H9 (cell line): ENCODE data around the gene MRPL52. TPM values are rescaled to one million over a fixed set of nuclear protein-coding genes. Genes with fewer than 3 reads are reported as not detected.

Experiments
- DNase-seq: peaks from one replicate; pipeline ENCODE4 v3.0.0-alpha.2; 2017
- H2AFZ ChIP-seq: one replicate; pipeline ENCODE4 v1.6.1; 2013; ENCODE audit warnings: mild to moderate bottlenecking, low read length, control low read depth, moderate library complexity
- H2AK5ac ChIP-seq: 2 replicates; pipeline ENCODE4 v1.6.1; 2013; ENCODE audit warnings: low read length, control low read depth, mixed read lengths; ENCODE audit not compliant: insufficient read length
- H2BK120ac ChIP-seq: one replicate; pipeline ENCODE4 v1.6.1; 2013; ENCODE audit warnings: low read depth, mild to moderate bottlenecking, low read length, control low read depth, inconsistent platforms; ENCODE audit not compliant: poor library complexity, severe bottlenecking
- H2BK12ac ChIP-seq: 2 replicates; pipeline ENCODE4 v1.6.1; 2013; ENCODE audit warnings: low read length, control low read depth, mixed read lengths, low read depth; ENCODE audit not compliant: insufficient read length
- H2BK15ac ChIP-seq: 2 replicates; pipeline ENCODE4 v1.6.1; 2013; ENCODE audit warnings: low read depth, low read length, control low read depth
- H2BK20ac ChIP-seq: one replicate; pipeline ENCODE4 v1.6.1; 2013; ENCODE audit warnings: low read depth, mild to moderate bottlenecking, low read length, control low read depth, inconsistent platforms; ENCODE audit not compliant: poor library complexity, severe bottlenecking
- H2BK5ac ChIP-seq: 2 replicates; pipeline ENCODE4 v1.6.1; 2013; ENCODE audit warnings: low read length, control low read depth, mixed read lengths; ENCODE audit not compliant: insufficient read length
- H3K14ac ChIP-seq: 2 replicates; pipeline ENCODE4 v1.6.1; 2013; ENCODE audit warnings: low read length, control low read depth; ENCODE audit not compliant: insufficient read depth
- H3K18ac ChIP-seq: 2 replicates; pipeline ENCODE4 v1.6.1; 2013; ENCODE audit warnings: low read depth, mild to moderate bottlenecking, mixed read lengths, low read length, control low read depth; ENCODE audit not compliant: insufficient read length
- H3K23ac ChIP-seq: 2 replicates; pipeline ENCODE4 v1.6.1; 2013; ENCODE audit warnings: low read length, control low read depth, mixed read lengths, low read depth; ENCODE audit not compliant: insufficient read length
- H3K23me2 ChIP-seq: 2 replicates; pipeline ENCODE4 v1.6.1; 2013; ENCODE audit warnings: low read depth, mild to moderate bottlenecking, mixed read lengths, low read length, control low read depth; ENCODE audit not compliant: insufficient read length, poor library complexity, severe bottlenecking
- H3K27ac ChIP-seq: 2 replicates; pipeline ENCODE4 v1.5.1; 2013; ENCODE audit warnings: low read length, control low read depth, mixed read lengths, low read depth; ENCODE audit not compliant: insufficient read length
- H3K27me3 ChIP-seq: 2 replicates; pipeline ENCODE4 v1.6.1; 2013; ENCODE audit warnings: low read length, control low read depth, inconsistent platforms; ENCODE audit not compliant: insufficient read depth
- H3K4ac ChIP-seq: 2 replicates; pipeline ENCODE4 v1.6.1; 2013; ENCODE audit warnings: low read depth, mild to moderate bottlenecking, control low read depth, inconsistent platforms, low read length, moderate library complexity
- H3K4me1 ChIP-seq: 2 replicates; pipeline ENCODE4 v1.6.1; 2013; ENCODE audit warnings: low read length, control low read depth, inconsistent platforms; ENCODE audit not compliant: insufficient read depth
- H3K4me2 ChIP-seq: 2 replicates; pipeline ENCODE4 v1.6.1; 2013; ENCODE audit warnings: low read length, control low read depth, mixed read lengths; ENCODE audit not compliant: insufficient read length, insufficient read depth
- H3K56ac ChIP-seq: 2 replicates; pipeline ENCODE4 v1.6.1; 2013; ENCODE audit warnings: low read depth, mild to moderate bottlenecking, mixed read lengths, low read length, control low read depth; ENCODE audit not compliant: insufficient read length
- H3K79me1 ChIP-seq: 2 replicates; pipeline ENCODE4 v1.6.1; 2013; ENCODE audit warnings: low read depth, mild to moderate bottlenecking, moderate library complexity, low read length, control low read depth, inconsistent platforms; ENCODE audit not compliant: insufficient read depth, poor library complexity, severe bottlenecking
- H3K79me2 ChIP-seq: 2 replicates; pipeline ENCODE4 v1.6.1; 2013; ENCODE audit warnings: low read length, control low read depth, inconsistent platforms; ENCODE audit not compliant: insufficient read depth
- H3K9ac ChIP-seq: 2 replicates; pipeline ENCODE4 v1.6.1; 2013; ENCODE audit warnings: low read length, control low read depth, mixed read lengths; ENCODE audit not compliant: insufficient read length; ENCODE audit errors: extremely low read depth
- H3K9me3 ChIP-seq: one replicate; pipeline ENCODE4 v1.6.1; 2013; ENCODE audit warnings: low read depth, low read length, inconsistent platforms; ENCODE audit not compliant: control insufficient read depth
- H3T11ph ChIP-seq: one replicate; pipeline ENCODE4 v1.6.1; 2013; ENCODE audit warnings: mild to moderate bottlenecking, low read length, control low read depth, inconsistent platforms
- H4K20me1 ChIP-seq: one replicate; pipeline ENCODE4 v1.6.1; 2013; ENCODE audit not compliant: control insufficient read depth, insufficient read length, insufficient read depth
- H4K5ac ChIP-seq: 2 replicates; pipeline ENCODE4 v1.6.1; 2013; ENCODE audit warnings: low read depth, mild to moderate bottlenecking, mixed read lengths, low read length, control low read depth; ENCODE audit not compliant: insufficient read length
- H4K8ac ChIP-seq: replicated peaks from 2 replicates; pipeline ENCODE4 v1.6.1; 2013; ENCODE audit warnings: low read length, control low read depth, mixed read lengths, low read depth; ENCODE audit not compliant: insufficient read length
- H4K91ac ChIP-seq: 2 replicates; pipeline ENCODE4 v1.6.1; 2013; ENCODE audit warnings: low read depth, mild to moderate bottlenecking, moderate library complexity, mixed read lengths, low read length, control low read depth; ENCODE audit not compliant: insufficient read length
- H3K27ac Mint-ChIP-seq, 3 experiments: 2 replicates in 2 of 3; 3 replicates in 1 of 3; pipeline ENCODE4 v1.8.0; 2020 to 2021; ENCODE audit warnings: mixed read lengths in 3 of 3, mild to moderate bottlenecking in 1 of 3, moderate library complexity in 1 of 3
- H3K27me3 Mint-ChIP-seq: 2 replicates; pipeline ENCODE4 v1.8.0; 2021; ENCODE audit warnings: low read depth, mild to moderate bottlenecking, moderate library complexity, mixed read lengths
- H3K36me3 Mint-ChIP-seq, 3 experiments: 2 replicates in 2 of 3; 3 replicates in 1 of 3; pipeline ENCODE4 v1.8.0; 2020 to 2021; ENCODE audit warnings: low read depth in 3 of 3, mixed read lengths in 3 of 3; ENCODE audit not compliant: insufficient read depth in 1 of 3
- H3K4me1 Mint-ChIP-seq, 2 experiments: 2 replicates each; pipeline ENCODE4 v1.8.0; 2020; ENCODE audit warnings: mixed read lengths in 2 of 2
- H3K4me3 Mint-ChIP-seq, 2 experiments: 2 replicates in 1 of 2; 3 replicates in 1 of 2; pipeline ENCODE4 v1.8.0; 2020 to 2021; ENCODE audit warnings: mild to moderate bottlenecking in 2 of 2, mixed read lengths in 2 of 2, moderate library complexity in 1 of 2
- H3K9me3 Mint-ChIP-seq, 2 experiments: 2 replicates in 1 of 2; 3 replicates in 1 of 2; pipeline ENCODE4 v1.8.0; 2020; ENCODE audit warnings: mild to moderate bottlenecking in 2 of 2, mixed read lengths in 2 of 2, moderate library complexity in 1 of 2
- WGBS: extraction: QIAGEN DNeasy Blood & Tissue Kit; methylation state at CpG from one replicate; pipeline ENCODE4 v1.1.7; 2013; ENCODE audit warnings: missing lambda C conversion rate, low lambda C conversion rate, mixed read lengths; ENCODE audit not compliant: insufficient read length; ENCODE audit errors: extremely low coverage; 5-methylcytosine and 5-hydroxymethylcytosine counted together
- total RNA-seq: library from RNA; stranded (reverse); gene quantifications from 2 replicates; pipeline ENCODE4 v1.2.1, GENCODE V29; 2021
- TF ChIP-seq, protein P1 (sequence below): fragments of 200-600 bp; sonication (generic); conservative IDR thresholded peaks from 3 replicates; pipeline ENCODE4 v1.8.0; 2021; ENCODE audit warnings: antibody characterized with exemption, mild to moderate bottlenecking

Gene MRPL52
- total RNA-seq, 1 experiment from 2014 or later: 190 TPM

DNA sequence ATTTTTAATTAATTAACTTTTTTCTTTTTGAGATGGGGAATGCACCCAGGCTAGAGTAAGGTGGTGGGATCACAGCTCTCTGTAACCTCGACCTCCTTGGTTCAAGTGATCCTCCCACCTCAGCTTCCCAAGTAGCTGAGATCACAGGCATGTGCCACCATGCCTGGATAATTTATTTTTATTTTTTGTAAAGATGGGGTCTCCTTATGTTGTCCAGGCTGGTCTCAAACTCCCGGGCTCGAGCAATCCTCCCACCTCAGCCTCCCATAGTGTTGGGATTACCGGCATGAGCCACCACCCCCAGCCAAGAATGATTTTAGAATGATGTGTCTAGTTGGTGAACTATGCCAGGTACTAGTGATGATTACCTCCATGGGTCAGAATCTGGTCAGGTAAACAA lies 35.3 kb downstream of the MRPL52 start:
- no peak overlapping the region for H2BK20ac ChIP-seq
- no peaks in the 10 kb centered on the region for H3K4me1 ChIP-seq
- no peaks in the 10 kb centered on the region for H3K23me2 ChIP-seq
- no peak for DNase-seq
- H4K20me1 ChIP-seq: no peaks in the 10 kb centered on the region
- no peak overlapping the region for H3T11ph ChIP-seq
- Mint-ChIP-seq H3K36me3 (no peaks in the 10 kb centered on the region), H3K9me3 (no peaks in the 10 kb centered on the region), H3K4me3 (no peak overlapping the region), H3K4me1 (peaks cover 0 to 6% of the 10 kb centered on the region in 2 experiments; a peak in 3 of 4 replicates), H3K27me3 (no peaks in the 10 kb centered on the region), H3K27ac (no peak overlapping the region; a peak in 1 of 7 replicates)
- TF ChIP-seq, protein P1, sequence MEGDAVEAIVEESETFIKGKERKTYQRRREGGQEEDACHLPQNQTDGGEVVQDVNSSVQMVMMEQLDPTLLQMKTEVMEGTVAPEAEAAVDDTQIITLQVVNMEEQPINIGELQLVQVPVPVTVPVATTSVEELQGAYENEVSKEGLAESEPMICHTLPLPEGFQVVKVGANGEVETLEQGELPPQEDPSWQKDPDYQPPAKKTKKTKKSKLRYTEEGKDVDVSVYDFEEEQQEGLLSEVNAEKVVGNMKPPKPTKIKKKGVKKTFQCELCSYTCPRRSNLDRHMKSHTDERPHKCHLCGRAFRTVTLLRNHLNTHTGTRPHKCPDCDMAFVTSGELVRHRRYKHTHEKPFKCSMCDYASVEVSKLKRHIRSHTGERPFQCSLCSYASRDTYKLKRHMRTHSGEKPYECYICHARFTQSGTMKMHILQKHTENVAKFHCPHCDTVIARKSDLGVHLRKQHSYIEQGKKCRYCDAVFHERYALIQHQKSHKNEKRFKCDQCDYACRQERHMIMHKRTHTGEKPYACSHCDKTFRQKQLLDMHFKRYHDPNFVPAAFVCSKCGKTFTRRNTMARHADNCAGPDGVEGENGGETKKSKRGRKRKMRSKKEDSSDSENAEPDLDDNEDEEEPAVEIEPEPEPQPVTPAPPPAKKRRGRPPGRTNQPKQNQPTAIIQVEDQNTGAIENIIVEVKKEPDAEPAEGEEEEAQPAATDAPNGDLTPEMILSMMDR: no peak
- H3K56ac ChIP-seq: no peak overlapping the region
- H3K27ac ChIP-seq: no peak overlapping the region
- no peak overlapping the region for H2BK15ac ChIP-seq
- no peak overlapping the region for H3K18ac ChIP-seq
- no peak overlapping the region for H2BK120ac ChIP-seq
- no peak overlapping the region for H2BK5ac ChIP-seq
- H4K8ac ChIP-seq: no peak overlapping the region
- H3K27me3 ChIP-seq: no peaks in the 10 kb centered on the region
- no peak overlapping the region for H3K9ac ChIP-seq
- WGBS: no CpG with 5 or more reads among the region's 4 CpGs
- H4K5ac ChIP-seq: no peak overlapping the region
- no peaks in the 10 kb centered on the region for H3K9me3 ChIP-seq
- H2BK12ac ChIP-seq: no peak overlapping the region
- no peak overlapping the region for H2AK5ac ChIP-seq
- no peak overlapping the region for H3K4me2 ChIP-seq
- H3K79me2 ChIP-seq: no peaks in the 10 kb centered on the region
- H3K23ac ChIP-seq: no peak overlapping the region
- no peak overlapping the region for H3K4ac ChIP-seq
- no peak overlapping the region for H3K14ac ChIP-seq
- H2AFZ ChIP-seq: no peak overlapping the region
- no peak overlapping the region for H4K91ac ChIP-seq
- H3K79me1 ChIP-seq: no peaks in the 10 kb centered on the region
